Sigmoid colon (tissue), 7 donors: ENCODE measurements around the gene TBC1D2B. TPM values are rescaled to one million over a fixed set of nuclear protein-coding genes. Genes with fewer than 3 reads are reported as not detected.
A peak's percentile ranks its signal among the peaks of the same experiment; 100 is the strongest.

Source experiments
- DNase-seq: peaks from one replicate; pipeline ENCODE4 v3.0.0-alpha.2; 2019
- H3K27ac ChIP-seq, 4 donors: fragments of 200-600 bp; sonication (generic); one replicate each; pipeline ENCODE4 v1.5.1; 2016 to 2019; ENCODE audit warnings: mild to moderate bottlenecking in 1 of 4
- H3K27me3 ChIP-seq, 3 donors: fragments of 200-600 bp; sonication (generic); one replicate each; pipeline ENCODE4 v1.5.1; 2019; ENCODE audit warnings: mild to moderate bottlenecking in 1 of 3
- H3K36me3 ChIP-seq, 4 donors: fragments of 200-600 bp; sonication (generic); one replicate each; pipeline ENCODE4 v1.5.1; 2016 to 2019
- H3K4me1 ChIP-seq, 4 donors: fragments of 200-600 bp; sonication (generic); one replicate each; pipeline ENCODE4 v1.5.1; 2017 to 2019
- H3K4me3 ChIP-seq, 4 donors: fragments of 200-600 bp; sonication (generic); one replicate each; pipeline ENCODE4 v1.5.1; 2017 to 2019; ENCODE audit warnings: mild to moderate bottlenecking in 2 of 4, moderate library complexity in 1 of 4
- H3K9me3 ChIP-seq, 4 donors: fragments of 200-600 bp in 3 of 4; sonication (generic) in 3 of 4; one replicate each; pipeline versions ENCODE4 v1.5.1 to v1.6.1; 2013 to 2019
- EP300 ChIP-seq, 4 donors: sonication (generic); formaldehyde crosslinking; IDR thresholded peaks; one replicate each; pipeline ENCODE4 v1.6.1; 2017; ENCODE audit warnings: antibody characterized with exemption in 4 of 4
- POLR2A ChIP-seq, 2 donors: fragments of 450-650 bp; IDR thresholded peaks; one replicate each; pipeline ENCODE4 v1.6.1; 2016; ENCODE audit warnings: antibody characterized with exemption in 2 of 2, mild to moderate bottlenecking in 2 of 2, moderate library complexity in 2 of 2
- POLR2AphosphoS5 ChIP-seq, 4 donors: sonication (generic); formaldehyde crosslinking; IDR thresholded peaks; one replicate each; pipeline ENCODE4 v1.6.1; 2017; ENCODE audit warnings: antibody characterized with exemption in 4 of 4
- WGBS, 2 donors: extraction: QIAGEN DNeasy Blood & Tissue Kit; methylation state at CpG; one replicate each; pipeline ENCODE4 v1.1.7; 2013; 5-methylcytosine and 5-hydroxymethylcytosine counted together
- intact Hi-C: fragments of 100-400 bp; cut with DNase I; formaldehyde crosslinking; loops from one replicate; pipeline ENCODE4 v1.15.1; 2023
- polyA plus RNA-seq, 3 donors: library from polyadenylated mRNA; stranded (reverse); fragments of 200-250 nt; gene quantifications; one replicate each; pipeline ENCODE4 v1.2.3, GENCODE V29; 2013
- total RNA-seq, 4 donors: library from RNA; depleted of rRNA; stranded (reverse); fragments of >200 nt; gene quantifications; one replicate each; pipeline ENCODE4 v1.1.0, GENCODE V29; 2016
- TF ChIP-seq, protein P1 (sequence below), 4 experiments: fragments of 450-650 bp in 3 of 4; fragments of 200-600 bp in 1 of 4; IDR thresholded peaks; one replicate each; pipeline ENCODE4 v1.5.1; 2016 to 2019; ENCODE audit warnings: antibody characterized with exemption in 4 of 4, mild to moderate bottlenecking in 3 of 4, moderate library complexity in 2 of 4
- donor health status: healthy with polysubstance abuse.
- donor health status: Bipolar disorder and iron deficiency.
- donor health status: healthy.

Gene TBC1D2B
- total and polyA plus RNA-seq, 7 donors, result 7.6 to 47.1 (median 29.9) TPM

- peaks cover 0 to 63% (median 55%) of the 10 kb centered on the region in 4 donors for H3K4me1 ChIP-seq
- H3K4me3 ChIP-seq, result no peak overlapping the region
- no peaks in the 10 kb centered on the region for H3K27me3 ChIP-seq
- intact Hi-C loops, result loop anchor here (5.0 kb wide), 1 partner anchor 37 kb away; no protein-coding TSS in a partner anchor
- H3K27ac ChIP-seq, result peak overlapping the region; percentile 23 to 78 (median 72)
- DNase-seq, result peak; percentile 63
- 73 to 75% methylated on average over 9 of the region's 9 CpGs for WGBS, 2 donors
- no peaks in the 10 kb centered on the region for H3K9me3 ChIP-seq
- peaks cover 9 to 41% (median 22%) of the 10 kb centered on the region in 4 donors for H3K36me3 ChIP-seq
- TF ChIP-seq, protein P1, sequence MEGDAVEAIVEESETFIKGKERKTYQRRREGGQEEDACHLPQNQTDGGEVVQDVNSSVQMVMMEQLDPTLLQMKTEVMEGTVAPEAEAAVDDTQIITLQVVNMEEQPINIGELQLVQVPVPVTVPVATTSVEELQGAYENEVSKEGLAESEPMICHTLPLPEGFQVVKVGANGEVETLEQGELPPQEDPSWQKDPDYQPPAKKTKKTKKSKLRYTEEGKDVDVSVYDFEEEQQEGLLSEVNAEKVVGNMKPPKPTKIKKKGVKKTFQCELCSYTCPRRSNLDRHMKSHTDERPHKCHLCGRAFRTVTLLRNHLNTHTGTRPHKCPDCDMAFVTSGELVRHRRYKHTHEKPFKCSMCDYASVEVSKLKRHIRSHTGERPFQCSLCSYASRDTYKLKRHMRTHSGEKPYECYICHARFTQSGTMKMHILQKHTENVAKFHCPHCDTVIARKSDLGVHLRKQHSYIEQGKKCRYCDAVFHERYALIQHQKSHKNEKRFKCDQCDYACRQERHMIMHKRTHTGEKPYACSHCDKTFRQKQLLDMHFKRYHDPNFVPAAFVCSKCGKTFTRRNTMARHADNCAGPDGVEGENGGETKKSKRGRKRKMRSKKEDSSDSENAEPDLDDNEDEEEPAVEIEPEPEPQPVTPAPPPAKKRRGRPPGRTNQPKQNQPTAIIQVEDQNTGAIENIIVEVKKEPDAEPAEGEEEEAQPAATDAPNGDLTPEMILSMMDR (IDR thresholded peaks at IDR 0.05), result no peak
- TF ChIP-seq POLR2A (IDR thresholded peaks at IDR 0.05) (no peak), POLR2AphosphoS5 (IDR thresholded peaks at IDR 0.05) (no peak), EP300 (IDR thresholded peaks at IDR 0.05) (no peak)
These were observed 73.2 kb downstream of the TBC1D2B start for GRCh38 chr15:78004222-78004727.

DNA sequence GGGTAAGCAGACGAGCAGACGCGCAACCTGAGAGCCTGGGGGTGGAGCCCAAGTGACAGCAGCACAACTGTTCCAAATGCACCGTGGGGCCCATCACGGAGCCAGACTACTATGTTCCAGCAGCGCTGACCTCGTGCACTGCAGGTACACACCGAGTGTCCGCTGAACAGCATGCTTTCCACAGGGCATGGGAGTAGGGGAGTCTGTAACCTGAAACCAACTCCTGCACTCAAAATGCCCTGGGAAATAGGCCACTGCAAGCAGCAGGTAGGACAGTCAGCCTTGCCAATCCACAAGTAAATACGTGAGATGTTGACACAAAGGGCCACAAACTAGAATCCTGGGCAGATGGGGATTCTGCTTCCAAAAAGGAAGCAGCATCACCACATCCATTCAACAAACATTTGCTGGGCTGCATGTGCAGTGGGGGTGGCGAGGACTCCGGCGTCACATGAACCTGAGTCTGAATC, 73.9 kb downstream of the TBC1D2B start:
- H3K36me3 ChIP-seq, result peaks cover 9 to 40% (median 22%) of the 10 kb centered on the region in 4 donors
- peak overlapping the region in 2 of 4 donors; percentile 74 to 78 for H3K27ac ChIP-seq
- intact Hi-C loops, result loop anchor here (5.0 kb wide), 1 partner anchor 36 kb away; no protein-coding TSS in a partner anchor
- no peaks in the 10 kb centered on the region for H3K9me3 ChIP-seq
- peaks cover 0 to 61% (median 54%) of the 10 kb centered on the region in 4 donors for H3K4me1 ChIP-seq
- WGBS, 2 donors, result 87% methylated on average over 13 of the region's 13 CpGs
- no peak overlapping the region for H3K4me3 ChIP-seq
- no peaks in the 10 kb centered on the region for H3K27me3 ChIP-seq
- TF ChIP-seq, protein P1 (IDR thresholded peaks at IDR 0.05), result no peak
- TF ChIP-seq POLR2A (IDR thresholded peaks at IDR 0.05), result no peak
- TF ChIP-seq EP300 (IDR thresholded peaks at IDR 0.05), result no peak
- TF ChIP-seq POLR2AphosphoS5 (IDR thresholded peaks at IDR 0.05), result no peak
- DNase-seq, result peak; percentile 58

DNA sequence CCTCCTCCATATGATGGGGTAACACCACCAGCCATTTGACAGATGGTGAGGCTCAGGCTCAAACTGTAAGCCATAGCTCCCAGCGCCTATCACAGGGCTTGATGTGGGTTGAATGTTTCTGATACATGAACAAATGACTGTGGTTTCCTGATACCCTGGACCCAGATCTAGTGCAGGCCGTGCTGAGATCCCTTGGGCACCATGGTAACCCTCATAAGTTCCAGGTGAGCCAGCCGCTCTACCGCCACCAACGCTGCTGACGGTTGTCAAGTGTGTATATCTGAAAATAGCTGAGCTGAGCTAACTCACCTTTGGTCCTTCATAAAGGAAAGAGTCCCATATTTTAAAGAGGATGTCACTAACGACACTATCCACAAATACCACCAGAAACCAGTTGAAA, 74.5 kb downstream of the TBC1D2B start:
- peaks cover 0 to 55% (median 48%) of the 10 kb centered on the region in 4 donors for H3K4me1 ChIP-seq
- whole genome bisulfite sequencing, 2 donors, result 89 to 93% methylated on average over 7 of the region's 7 CpGs
- H3K36me3 ChIP-seq, result peaks cover 15 to 41% (median 24%) of the 10 kb centered on the region in 4 donors
- TF ChIP-seq POLR2AphosphoS5 (IDR thresholded peaks at IDR 0.05) (no peak), EP300 (IDR thresholded peaks at IDR 0.05) (no peak), POLR2A (IDR thresholded peaks at IDR 0.05) (no peak)
- TF ChIP-seq, protein P1 (IDR thresholded peaks at IDR 0.05), result no peak
- no peak overlapping the region for H3K4me3 ChIP-seq
- no peaks in the 10 kb centered on the region for H3K27me3 ChIP-seq
- intact Hi-C loops, result loop anchor here (5.0 kb wide), 1 partner anchor 36 kb away; no protein-coding TSS in a partner anchor
- DNase-seq, result peak; percentile 62
- H3K9me3 ChIP-seq, result no peaks in the 10 kb centered on the region
- H3K27ac ChIP-seq, result peak overlapping the region in 1 of 4 donors; percentile 12

DNA sequence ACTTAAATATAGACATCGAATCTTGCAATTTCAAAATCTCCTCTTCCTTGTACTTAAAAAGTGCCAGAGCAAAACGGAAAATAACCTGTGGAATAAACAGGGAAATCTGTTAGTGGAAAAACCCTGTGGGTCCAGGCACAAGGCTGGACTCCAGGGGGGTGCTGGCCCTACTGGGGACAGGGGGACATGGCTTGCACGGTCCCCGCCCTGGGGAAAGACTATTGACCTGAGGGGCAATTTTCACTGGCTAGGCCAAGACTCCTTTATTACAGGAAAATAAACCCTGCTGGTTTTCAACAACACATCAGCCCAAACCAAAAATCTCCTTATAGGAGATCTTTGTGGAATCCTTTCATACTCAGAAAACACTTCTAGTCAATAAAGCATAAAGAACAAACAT, 75.9 kb downstream of the TBC1D2B start:
- Histone ChIP-seq H3K9me3 (no peaks in the 10 kb centered on the region), H3K4me1 (peaks cover 0 to 42% (median 35%) of the 10 kb centered on the region in 4 donors), H3K27ac (no peak overlapping the region), H3K27me3 (no peaks in the 10 kb centered on the region), H3K36me3 (peaks cover 17 to 50% (median 24%) of the 10 kb centered on the region in 4 donors), H3K4me3 (no peak overlapping the region)
- intact Hi-C loops, result loop anchor here (5.0 kb wide), 1 partner anchor 34 kb away; no protein-coding TSS in a partner anchor
- TF ChIP-seq EP300 (IDR thresholded peaks at IDR 0.05) (no peak), POLR2AphosphoS5 (IDR thresholded peaks at IDR 0.05) (no peak), POLR2A (IDR thresholded peaks at IDR 0.05) (no peak)
- TF ChIP-seq, protein P1 (IDR thresholded peaks at IDR 0.05), result no peak
- 86 to 92% methylated on average over 4 of the region's 4 CpGs for WGBS, 2 donors
- DNase-seq, result peak; percentile 32
